ENCODE data around the gene AUTS2. TPM values are rescaled to one million over a fixed set of nuclear protein-coding genes. Genes with fewer than 3 reads are reported as not detected.

AUTS2 gene
- polyA plus RNA-seq, 1 donor from 2014 or later = 97.3 TPM

- H3K9me2 ChIP-seq (ENCODE audit: insufficient read depth, low read length) = no peaks in the 10 kb centered on the region
- no peak overlapping the region for H2AFZ ChIP-seq (ENCODE audit: low read depth, low read length)
- no peaks in the 10 kb centered on the region for H3K9me3 ChIP-seq (ENCODE audit: low read length)
- no peaks in the 10 kb centered on the region for H3F3A ChIP-seq (ENCODE audit: insufficient read depth, low read length, poor library complexity, severe bottlenecking)
- H3K4me3 ChIP-seq (ENCODE audit: low read length) = no peak overlapping the region
- H3K36me3 ChIP-seq (ENCODE audit: insufficient read depth, low read length) = no peaks in the 10 kb centered on the region
- no peak overlapping the region for H3K4me2 ChIP-seq (ENCODE audit: low read length)
- H3K27me3 ChIP-seq (ENCODE audit: insufficient read depth, low read depth, low read length) = no peaks in the 10 kb centered on the region
- H3K79me2 ChIP-seq (replicated peaks; ENCODE audit: insufficient read depth, low read length) = no peaks in the 10 kb centered on the region
- H3K27ac ChIP-seq (ENCODE audit: low read length) = no peak overlapping the region
- H3K9ac ChIP-seq (ENCODE audit: low read length) = no peak overlapping the region
- H4K20me1 ChIP-seq (ENCODE audit: insufficient read depth) = no peaks in the 10 kb centered on the region
- TF ChIP-seq EP300 (conservative IDR thresholded peaks at IDR 0.05; ENCODE audit: poor library complexity, severe bottlenecking) (no peak), RAD21 (conservative IDR thresholded peaks at IDR 0.05) (no peak), EZH2 (IDR thresholded peaks at IDR 0.05; ENCODE audit: borderline replicate concordance, insufficient read depth, low read length, poor library complexity, severe bottlenecking) (no peak), REST (IDR thresholded peaks at IDR 0.05; ENCODE audit: borderline replicate concordance) (no peak), SMC3 (conservative IDR thresholded peaks at IDR 0.05; ENCODE audit: poor library complexity) (no peak), MXI1 (conservative IDR thresholded peaks at IDR 0.05; ENCODE audit: poor library complexity, severe bottlenecking) (no peak)
Observed at GRCh38 chr7:70379210-70379609, 780.9 kb downstream of the AUTS2 start.

- TF ChIP-seq TAF1 (IDR thresholded peaks at IDR 0.05; ENCODE audit: low read depth) (no peak), EP300 (conservative IDR thresholded peaks at IDR 0.05; ENCODE audit: poor library complexity, severe bottlenecking) (no peak), POLR2AphosphoS5 (IDR thresholded peaks at IDR 0.05) (no peak), SMC3 (conservative IDR thresholded peaks at IDR 0.05; ENCODE audit: poor library complexity) (no peak), REST (IDR thresholded peaks at IDR 0.05; ENCODE audit: borderline replicate concordance) (no peak), RAD21 (conservative IDR thresholded peaks at IDR 0.05) (no peak), CTCF (IDR thresholded peaks at IDR 0.05; ENCODE audit: poor library complexity, severe bottlenecking) (no peak), EZH2 (IDR thresholded peaks at IDR 0.05; ENCODE audit: borderline replicate concordance, insufficient read depth, low read length, poor library complexity, severe bottlenecking) (no peak), MXI1 (conservative IDR thresholded peaks at IDR 0.05; ENCODE audit: poor library complexity, severe bottlenecking) (no peak)
- Histone ChIP-seq H3K4me2 (ENCODE audit: low read length) (no peak overlapping the region), H3K36me3 (ENCODE audit: insufficient read depth, low read length) (no peaks in the 10 kb centered on the region), H3K9ac (ENCODE audit: low read length) (no peak overlapping the region), H3K4me3 (ENCODE audit: low read length) (no peak overlapping the region), H3K79me2 (replicated peaks; ENCODE audit: insufficient read depth, low read length) (no peaks in the 10 kb centered on the region), H3K9me3 (ENCODE audit: low read length) (no peaks in the 10 kb centered on the region), H2AFZ (ENCODE audit: low read depth, low read length) (no peak overlapping the region), H3K27me3 (ENCODE audit: insufficient read depth, low read depth, low read length) (no peaks in the 10 kb centered on the region), H3K27ac (ENCODE audit: low read length) (no peak overlapping the region), H4K20me1 (ENCODE audit: insufficient read depth) (no peaks in the 10 kb centered on the region), H3F3A (ENCODE audit: insufficient read depth, low read length, poor library complexity, severe bottlenecking) (peaks cover under 1% of the 10 kb centered on the region), H3K9me2 (ENCODE audit: insufficient read depth, low read length) (no peaks in the 10 kb centered on the region)
Observed at GRCh38 chr7:70380421-70381015, 782.2 kb downstream of the AUTS2 start.
